ENCODE data around the gene NOP56.
"Not testable (repeated sequence)": the region's sequence is repeated elsewhere in the genome, so short reads cannot be mapped to it uniquely, and the experiment has no call there.

The NOP56 gene

DNA sequence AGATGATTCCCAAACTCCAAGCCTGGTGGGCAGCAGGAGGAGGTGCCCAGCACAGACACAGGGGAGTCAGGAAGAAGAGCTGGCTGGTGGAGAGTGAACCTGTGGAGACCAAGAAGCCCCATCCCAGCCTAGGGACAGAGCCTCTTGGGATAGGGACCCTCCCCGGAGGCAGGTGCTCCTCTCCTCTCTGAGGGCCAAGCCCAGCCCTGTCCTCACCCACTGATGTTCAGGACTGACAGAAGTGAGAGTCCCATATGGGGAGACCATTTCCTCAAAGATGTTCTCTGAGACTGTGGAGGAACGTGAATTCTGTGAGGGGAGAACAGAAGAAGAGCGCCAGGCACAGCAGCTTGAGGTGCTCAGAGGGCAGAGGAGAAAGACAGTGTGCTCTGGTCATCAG, 37.8 kb downstream of the NOP56 start:
- DNase-seq: no peak

DNA sequence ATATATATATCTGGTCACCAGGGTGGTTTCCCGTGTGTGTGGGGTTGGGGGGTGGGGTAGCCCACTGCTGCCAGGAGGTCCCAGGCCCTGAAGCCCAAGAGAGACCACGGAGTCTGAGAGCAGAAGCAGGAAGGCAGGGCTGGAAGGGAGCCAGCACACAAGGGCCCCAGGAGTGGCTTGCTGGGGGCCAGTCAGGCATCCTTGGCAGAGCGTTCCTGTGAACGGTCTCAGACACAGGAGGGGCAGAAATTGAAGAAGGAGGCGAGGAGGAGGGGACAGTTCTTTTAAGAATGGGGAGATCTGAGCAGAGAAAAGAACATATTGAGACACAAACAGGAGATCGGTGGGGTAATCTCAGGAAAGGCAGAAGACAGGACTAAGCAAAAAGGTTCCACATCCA, 38.3 kb downstream of the NOP56 start:
- DNase-seq: no peak

DNA sequence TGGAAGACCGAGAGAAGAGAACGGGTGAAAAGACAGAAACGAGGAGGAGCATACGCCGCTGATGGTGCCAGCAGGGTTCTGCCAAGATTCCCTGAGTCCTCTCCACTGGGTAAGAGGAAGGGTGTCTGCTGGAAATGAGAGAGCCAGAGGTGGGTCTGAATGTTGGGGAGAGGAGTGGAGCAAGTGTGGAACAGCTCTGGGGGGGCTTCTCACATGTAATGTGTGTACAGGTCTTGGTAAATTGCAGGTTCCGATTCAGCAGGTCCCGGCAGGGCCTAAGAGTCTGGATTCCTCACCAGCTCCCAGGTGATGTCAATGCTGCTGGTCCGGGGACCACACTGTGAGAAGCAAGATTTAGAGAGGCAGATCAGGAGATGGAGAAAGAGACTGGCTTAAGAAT, 38.7 kb downstream of the NOP56 start:
- DNase-seq: no peak

DNA sequence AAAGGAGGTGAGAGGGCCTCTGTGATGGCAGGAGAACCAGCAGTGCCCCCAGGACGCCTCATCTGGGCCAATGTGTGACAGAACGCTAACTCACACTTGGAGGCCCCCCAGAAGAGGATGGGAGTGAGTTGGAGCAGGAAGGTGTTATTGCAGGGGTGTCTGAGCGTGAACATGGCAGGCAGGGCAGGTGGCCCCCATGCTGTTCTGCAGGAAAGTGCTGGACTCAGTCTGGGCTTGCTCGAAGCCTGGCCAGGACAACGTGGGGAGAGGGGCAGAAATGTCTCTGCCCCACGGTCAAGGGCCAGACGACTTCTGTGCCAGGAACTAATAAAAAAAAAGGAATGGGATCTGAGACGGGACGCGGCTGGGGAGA, 39.2 kb downstream of the NOP56 start:
- no peak for DNase-seq

DNA sequence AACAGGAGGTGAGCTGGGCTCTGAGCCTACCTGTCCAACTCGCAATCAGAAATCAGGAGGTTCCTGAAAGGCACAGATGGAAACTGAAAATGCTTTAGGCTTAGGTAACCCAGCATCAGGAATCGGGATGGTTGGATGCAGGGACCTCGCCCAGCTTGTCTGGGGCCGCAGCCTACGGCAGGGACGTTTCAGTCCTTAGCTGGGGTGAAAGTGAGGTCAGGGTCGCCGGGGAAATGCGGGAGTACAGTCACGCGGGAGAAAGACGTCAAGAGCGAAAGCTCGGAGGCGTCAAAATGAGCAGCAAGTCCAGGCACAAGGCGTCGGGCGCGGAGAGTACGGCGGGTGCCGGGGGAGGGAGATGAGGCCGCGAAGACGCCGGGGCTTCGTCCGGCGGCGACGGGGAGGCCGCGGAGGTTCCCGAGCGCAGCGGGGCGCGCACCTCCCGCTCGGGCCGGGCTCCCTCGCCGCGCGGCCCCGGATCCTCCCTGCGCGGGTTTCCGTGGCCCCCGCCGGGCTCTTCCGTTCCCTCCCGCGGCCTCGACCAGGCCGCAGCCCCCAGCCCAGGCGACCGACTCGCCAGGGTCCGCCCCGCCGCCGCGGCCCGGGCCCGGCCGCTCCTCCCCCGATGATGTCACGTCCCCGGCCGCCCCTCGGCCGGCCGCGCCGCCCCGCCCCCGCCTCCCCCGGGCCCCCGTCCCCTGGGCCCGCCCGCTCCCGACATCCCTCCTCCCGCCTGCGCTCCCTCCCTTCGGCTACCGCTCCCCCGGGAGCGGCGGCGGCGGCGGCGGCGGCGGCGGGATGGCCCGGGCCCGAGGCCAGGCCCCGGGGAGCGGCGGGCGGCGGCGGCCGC, 39.8 kb downstream of the NOP56 start, which contains the start of gene EBF4:
TSS of gene EBF4 (plus strand) at position 745 of the 850 bp plus-strand sequence. CDS start 866 bp downstream, outside the sequence.
- peak; percentile 10 for DNase-seq

DNA sequence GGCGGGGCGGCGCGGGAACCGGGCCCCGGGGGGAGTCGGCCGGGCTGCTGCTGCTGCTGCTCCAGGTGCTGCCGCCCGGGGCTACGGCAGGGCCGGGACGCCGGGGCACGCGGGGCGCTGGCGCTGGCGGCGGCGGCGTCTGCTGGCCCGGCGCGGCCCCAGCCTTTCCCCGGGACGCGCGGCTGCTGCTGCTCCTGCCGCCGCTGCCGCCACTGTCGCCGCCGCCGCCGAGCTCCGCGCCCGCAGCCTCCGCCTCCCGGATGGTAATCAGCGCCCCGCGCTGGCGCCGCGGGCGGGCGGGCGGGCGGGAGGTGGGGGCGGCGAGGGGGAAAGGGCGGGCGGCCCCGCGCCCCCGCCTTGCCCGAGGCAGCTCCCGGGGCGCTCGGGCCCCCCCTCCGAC, 40.5 kb downstream of the NOP56 start:
- DNase-seq: no peak

GRCh38 chr20:2693286-2694007, 41.0 kb downstream of the NOP56 start:
- DNase-seq: peak; percentile 5

GRCh38 chr20:2694008-2694471, 41.6 kb downstream of the NOP56 start:
- no peak for DNase-seq

- DNase-seq: no peak
Observed at GRCh38 chr20:2694519-2694918, 42.1 kb downstream of the NOP56 start.

- no peak for DNase-seq
Observed at GRCh38 chr20:2695206-2695983, 43.0 kb downstream of the NOP56 start.

DNA sequence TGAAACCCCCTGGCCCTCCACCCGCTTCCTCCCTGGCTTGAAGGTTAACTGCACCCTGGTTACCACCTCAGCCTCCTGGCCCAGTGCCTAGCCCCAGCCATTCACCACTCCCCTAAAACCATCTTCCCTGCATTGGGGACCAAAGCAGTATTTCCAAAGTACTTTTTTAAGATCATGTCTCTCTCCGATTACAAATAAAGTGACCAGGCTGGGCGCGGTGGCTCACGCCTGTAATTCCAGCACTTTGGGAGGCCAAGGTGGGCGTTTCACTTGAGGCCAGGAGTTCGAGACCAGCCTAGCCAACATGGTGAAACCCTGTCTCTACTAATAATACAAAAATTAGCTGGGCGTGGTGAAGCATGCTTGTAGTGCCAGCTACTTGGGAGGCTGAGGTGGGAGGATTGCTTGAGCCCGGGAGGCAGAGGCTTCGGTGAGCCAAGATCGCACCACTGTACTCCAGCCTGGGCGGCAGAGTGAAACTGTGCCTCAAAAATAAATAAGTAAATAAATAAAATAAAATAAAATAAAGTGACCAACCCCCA, 43.6 kb downstream of the NOP56 start:
- not testable (repeated sequence) for DNase-seq

- DNase-seq: no peak
Observed at GRCh38 chr20:2696646-2697045, 44.2 kb downstream of the NOP56 start.

GRCh38 chr20:2697768-2698167, 45.3 kb downstream of the NOP56 start:
- peak; percentile 45 for DNase-seq

DNA sequence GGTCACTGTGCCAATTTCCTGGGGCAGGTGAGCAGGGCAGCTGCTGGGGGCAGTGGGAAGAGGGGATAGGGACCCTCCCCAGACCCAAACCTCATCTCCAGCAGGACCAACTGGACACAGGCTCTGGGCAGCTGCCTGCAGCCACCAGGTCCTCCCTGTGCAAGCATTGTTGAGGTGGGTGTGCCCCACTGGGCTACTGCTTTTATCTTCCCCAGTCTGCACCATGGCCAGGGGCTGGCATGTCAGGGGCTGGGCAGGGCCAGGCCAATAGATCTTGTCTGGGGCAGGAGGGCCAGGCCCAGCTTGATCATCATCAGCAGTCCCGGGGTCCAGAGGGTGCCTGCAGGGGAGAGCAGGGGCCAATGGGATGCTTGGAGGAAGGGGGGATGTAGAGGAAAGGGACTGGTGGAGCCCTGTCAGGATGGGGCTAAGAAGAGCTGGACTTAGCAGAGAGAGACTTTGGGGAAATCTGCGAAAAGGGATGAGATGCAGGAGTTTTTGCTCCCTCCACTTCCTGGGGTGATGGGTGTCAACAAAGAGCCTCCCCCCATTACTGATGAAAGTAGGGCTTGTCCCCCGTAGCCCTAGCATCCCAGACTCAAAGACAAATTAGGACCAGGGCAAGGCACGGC, 45.9 kb downstream of the NOP56 start:
- DNase-seq: no peak

DNA sequence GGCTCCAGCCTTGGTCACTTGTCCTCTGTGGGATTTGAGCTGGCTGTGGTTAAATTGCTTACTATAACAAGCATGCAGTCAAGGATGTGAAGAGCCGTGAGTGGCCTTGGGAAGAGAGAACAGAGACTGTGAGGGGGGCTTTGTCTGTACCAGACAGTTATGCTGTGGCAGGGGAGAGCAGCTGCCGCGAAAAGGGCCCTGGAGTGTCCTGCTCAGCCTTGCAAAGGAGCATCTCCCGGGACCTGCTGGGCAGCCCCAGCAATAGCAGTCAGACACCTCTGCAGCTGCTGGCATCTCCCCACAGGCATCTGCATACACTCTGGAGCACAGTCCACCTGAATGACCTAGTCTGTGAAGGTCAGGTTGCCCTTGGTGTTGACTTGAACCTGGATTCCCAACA, 46.5 kb downstream of the NOP56 start:
- no peak for DNase-seq

- no peak for DNase-seq
Observed at GRCh38 chr20:2699775-2700413, 47.5 kb downstream of the NOP56 start.

DNA sequence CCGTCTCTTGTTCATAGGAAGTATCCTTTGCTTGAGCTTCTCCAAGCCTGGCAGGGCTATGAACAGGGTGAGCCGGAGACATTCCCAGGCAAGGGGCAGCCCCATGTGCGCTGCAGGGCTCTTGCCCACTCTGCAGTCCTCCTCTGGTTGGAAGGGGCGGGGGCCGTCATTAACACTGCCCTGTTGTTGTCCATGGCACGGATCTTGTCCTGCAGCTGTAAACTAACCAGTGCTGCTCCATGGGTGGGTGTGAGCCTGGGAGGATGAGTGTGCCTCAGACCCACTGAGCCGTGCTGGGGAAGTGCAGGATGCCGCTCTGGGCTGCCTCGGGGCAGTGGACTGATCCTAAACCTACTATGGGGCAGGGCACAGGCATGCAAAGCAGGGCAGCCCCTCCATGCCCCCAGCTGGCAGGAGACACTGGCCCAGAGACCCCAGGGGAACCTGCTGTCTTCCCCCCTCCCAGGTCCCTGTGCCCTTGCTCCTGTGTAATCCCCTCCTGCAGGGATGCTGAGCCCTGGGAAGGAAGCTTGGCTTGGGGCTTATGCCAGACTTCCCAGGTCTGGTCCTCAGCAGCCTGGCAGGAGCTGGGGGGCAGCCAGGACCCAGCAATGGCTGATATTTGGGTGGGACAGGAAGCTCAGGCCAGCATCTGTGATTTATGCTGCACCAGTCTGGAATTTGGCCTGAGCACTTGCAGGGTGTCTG, 48.6 kb downstream of the NOP56 start:
- no peak for DNase-seq

GRCh38 chr20:2701671-2702081, 49.2 kb downstream of the NOP56 start:
- DNase-seq: no peak

DNA sequence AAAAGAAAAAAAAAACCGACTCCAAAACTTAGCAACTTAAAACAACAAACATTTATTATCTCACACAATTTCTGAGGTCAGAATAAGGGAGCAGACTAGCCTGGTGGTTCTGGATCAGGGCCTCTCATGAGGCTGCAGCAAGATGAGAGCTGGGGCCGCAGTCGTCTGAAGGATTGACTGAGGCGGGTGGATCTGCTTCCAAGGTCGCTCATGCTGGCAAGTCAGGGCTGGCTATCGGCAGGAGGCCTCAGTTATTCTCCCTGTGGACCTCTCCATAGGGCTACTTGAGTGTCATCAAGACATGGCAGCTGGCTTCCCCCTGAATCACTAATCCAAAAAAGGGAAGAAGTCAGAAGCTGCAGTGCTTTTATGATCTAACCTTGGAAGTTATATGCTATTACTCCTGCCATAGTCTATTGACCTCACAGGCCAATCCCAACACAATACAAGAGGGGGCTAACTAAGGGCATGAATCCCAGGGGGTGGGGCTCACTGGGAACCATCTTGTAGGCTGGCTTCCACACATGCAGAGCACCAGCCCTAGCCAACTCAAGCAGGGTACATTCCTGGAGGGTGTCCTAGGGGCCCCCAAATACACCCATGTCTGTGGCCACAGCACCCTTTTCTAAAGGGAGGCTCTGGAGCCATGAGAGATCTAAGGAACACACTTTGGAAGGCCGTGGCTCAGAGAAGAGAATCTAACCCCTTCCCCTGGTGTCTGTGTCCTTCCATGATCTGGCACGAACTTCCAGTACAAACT, 51.5 kb downstream of the NOP56 start:
- no peak for DNase-seq

- DNase-seq: no peak
Observed at GRCh38 chr20:2705931-2706645, 53.7 kb downstream of the NOP56 start.
